Fibroblast of pulmonary artery (primary cell): ENCODE results near the gene PPIL4.
"Not testable (repeated sequence)": the region's sequence is repeated elsewhere in the genome, so short reads cannot be mapped to it uniquely, and the experiment has no call there.

Experiments used
- DNase-seq: peaks from one replicate; pipeline ENCODE4 v3.0.0-alpha.2; 2010; ENCODE audit warnings: low read depth
- H3K4me3 ChIP-seq: replicated peaks from 2 replicates; pipeline ENCODE4 v1.5.1; 2011; ENCODE audit warnings: low read depth, mild to moderate bottlenecking, control low read depth, low read length, moderate library complexity
- CTCF ChIP-seq: IDR thresholded peaks from 2 replicates; pipeline ENCODE4 v1.5.1; 2011; ENCODE audit warnings: mild to moderate bottlenecking, control low read depth, low read length, inconsistent platforms; ENCODE audit errors: missing control alignments

Gene PPIL4

GRCh38 chr6:149468179-149468578, 77.7 kb downstream of the PPIL4 start:
- no peak overlapping the region for H3K4me3 ChIP-seq
- no peak for DNase-seq
- TF ChIP-seq CTCF: no peak

GRCh38 chr6:149467265-149467664, 78.6 kb downstream of the PPIL4 start:
- H3K4me3 ChIP-seq: no peak overlapping the region
- TF ChIP-seq CTCF: no peak
- no peak for DNase-seq

- TF ChIP-seq CTCF: no peak
- DNase-seq: no peak
- no peak overlapping the region for H3K4me3 ChIP-seq
Measured at GRCh38 chr6:149464411-149464810, 81.4 kb downstream of the PPIL4 start.

- no peak for TF ChIP-seq CTCF
- no peak for DNase-seq
Measured at GRCh38 chr6:149463781-149464180, 82.1 kb downstream of the PPIL4 start.

GRCh38 chr6:149462712-149463111, 83.1 kb downstream of the PPIL4 start:
- not testable (repeated sequence) for DNase-seq, H3K4me3 ChIP-seq

More at GRCh38 chr6:149463781-149464180, 82.1 kb downstream of the PPIL4 start:
- H3K4me3 ChIP-seq: no peak overlapping the region

GRCh38 chr6:149461670-149462069, 84.2 kb downstream of the PPIL4 start:
- no peak for DNase-seq
- no peak for TF ChIP-seq CTCF
- no peak overlapping the region for H3K4me3 ChIP-seq

GRCh38 chr6:149460249-149460648, 85.6 kb downstream of the PPIL4 start:
- not testable (repeated sequence) for DNase-seq

GRCh38 chr6:149459761-149460160, 86.1 kb downstream of the PPIL4 start:
- no peak overlapping the region for H3K4me3 ChIP-seq
- DNase-seq: no peak
- no peak for TF ChIP-seq CTCF

More at GRCh38 chr6:149460249-149460648, 85.6 kb downstream of the PPIL4 start:
- H3K4me3 ChIP-seq: not testable (repeated sequence)
